ENCODE measurements around the gene TANC1. TPM values are rescaled to one million over a fixed set of nuclear protein-coding genes. Genes with fewer than 3 reads are reported as not detected.

TANC1 gene
- total RNA-seq, 2 donors from 2014 or later: 2.9 to 9.5 TPM

- 81 to 94% methylated on average over 3 to 5 of the region's 5 CpGs for WGBS, 2 experiments (ENCODE audit: insufficient coverage in 1 of 2, insufficient read length in 1 of 2)
- no peaks in the 10 kb centered on the region for H3K4me1 ChIP-seq (ENCODE audit: control insufficient read depth, insufficient read depth, low read length)
These were observed 257.6 kb downstream of the TANC1 start for GRCh38 chr2:159226059-159226461.

GRCh38 chr2:159226608-159227385 is 258.4 kb downstream of the TANC1 start:
- Histone ChIP-seq H3K9ac (ENCODE audit: extremely low read depth, low read length, poor library complexity, severe bottlenecking) (no peak overlapping the region), H3K36me3 (ENCODE audit: control insufficient read depth, insufficient read depth, low read length) (peaks cover 96% of the 10 kb centered on the region), H3K4me1 (ENCODE audit: control insufficient read depth, insufficient read depth, low read length) (no peaks in the 10 kb centered on the region), H3K9me3 (ENCODE audit: control insufficient read depth, low read length) (no peaks in the 10 kb centered on the region), H3K4me3 (ENCODE audit: low read length) (no peak overlapping the region), H3K27me3 (ENCODE audit: control insufficient read depth, insufficient read depth, low read length, poor library complexity, severe bottlenecking) (no peaks in the 10 kb centered on the region), H3K27ac (ENCODE audit: low read depth, low read length) (no peak overlapping the region)
- H3K36me3 Mint-ChIP-seq (ENCODE audit: low read depth): peaks cover 20% of the 10 kb centered on the region
- no peak overlapping the region for H3K4me3 Mint-ChIP-seq
- H3K9me3 Mint-ChIP-seq: no peaks in the 10 kb centered on the region
- TF ChIP-seq CTCF (conservative IDR thresholded peaks at IDR 0.05): no peak
- no peaks in the 10 kb centered on the region for H3K4me1 Mint-ChIP-seq
- no peak for DNase-seq
- H3K27me3 Mint-ChIP-seq (ENCODE audit: insufficient read depth): no peaks in the 10 kb centered on the region
- no peak overlapping the region for H3K27ac Mint-ChIP-seq

More at GRCh38 chr2:159226059-159226461, 257.6 kb downstream of the TANC1 start:
- Histone ChIP-seq H3K36me3 (ENCODE audit: control insufficient read depth, insufficient read depth, low read length) (peaks cover 94% of the 10 kb centered on the region), H3K9ac (ENCODE audit: extremely low read depth, low read length, poor library complexity, severe bottlenecking) (no peak overlapping the region), H3K27ac (ENCODE audit: low read depth, low read length) (no peak overlapping the region), H3K4me3 (ENCODE audit: low read length) (no peak overlapping the region), H3K27me3 (ENCODE audit: control insufficient read depth, insufficient read depth, low read length, poor library complexity, severe bottlenecking) (no peaks in the 10 kb centered on the region), H3K9me3 (ENCODE audit: control insufficient read depth, low read length) (no peaks in the 10 kb centered on the region)
- Mint-ChIP-seq H3K36me3 (ENCODE audit: low read depth) (peaks cover 21% of the 10 kb centered on the region), H3K27ac (peak overlapping the region; percentile 26), H3K4me1 (no peaks in the 10 kb centered on the region), H3K9me3 (no peaks in the 10 kb centered on the region), H3K4me3 (no peak overlapping the region), H3K27me3 (ENCODE audit: insufficient read depth) (no peaks in the 10 kb centered on the region)
- no peak for DNase-seq
- no peak for TF ChIP-seq CTCF (conservative IDR thresholded peaks at IDR 0.05)

GRCh38 chr2:159227467-159227866 is 259.0 kb downstream of the TANC1 start:
- WGBS, 2 experiments (ENCODE audit: insufficient coverage in 1 of 2, insufficient read length in 1 of 2): 44 to 64% methylated on average over 2 to 3 of the region's 3 CpGs
- H3K9me3 Mint-ChIP-seq: no peaks in the 10 kb centered on the region
- no peaks in the 10 kb centered on the region for H3K4me1 Mint-ChIP-seq
- no peak overlapping the region for H3K27ac Mint-ChIP-seq
- H3K9me3 ChIP-seq (ENCODE audit: control insufficient read depth, low read length): no peaks in the 10 kb centered on the region
- no peak overlapping the region for H3K4me3 ChIP-seq (ENCODE audit: low read length)
- peaks cover 96% of the 10 kb centered on the region for H3K36me3 ChIP-seq (ENCODE audit: control insufficient read depth, insufficient read depth, low read length)
- no peak overlapping the region for H3K9ac ChIP-seq (ENCODE audit: extremely low read depth, low read length, poor library complexity, severe bottlenecking)
- no peak for TF ChIP-seq CTCF (conservative IDR thresholded peaks at IDR 0.05)
- H3K4me1 ChIP-seq (ENCODE audit: control insufficient read depth, insufficient read depth, low read length): no peaks in the 10 kb centered on the region
- H3K27me3 ChIP-seq (ENCODE audit: control insufficient read depth, insufficient read depth, low read length, poor library complexity, severe bottlenecking): no peaks in the 10 kb centered on the region
- H3K27ac ChIP-seq (ENCODE audit: low read depth, low read length): peak overlapping the region; percentile 69
- peaks cover 20% of the 10 kb centered on the region for H3K36me3 Mint-ChIP-seq (ENCODE audit: low read depth)
- no peaks in the 10 kb centered on the region for H3K27me3 Mint-ChIP-seq (ENCODE audit: insufficient read depth)
- no peak for DNase-seq
- no peak overlapping the region for H3K4me3 Mint-ChIP-seq
